Body of pancreas (tissue), 4 donors: ENCODE measurements around the gene SPATA31E1.

Experiments used
- POLR2A ChIP-seq, 3 donors: fragments of 450-650 bp; IDR thresholded peaks; one replicate each; pipeline ENCODE4 v1.6.1; 2016; ENCODE audit warnings: antibody characterized with exemption in 3 of 3, mild to moderate bottlenecking in 2 of 3
- TF ChIP-seq, protein P1 (sequence below), 7 experiments: fragments of 450-650 bp in 4 of 7; fragments of 200-600 bp in 3 of 7; sonication (generic) in 3 of 7; IDR thresholded peaks; one replicate each; pipeline ENCODE4 v1.5.1; 2016 to 2019; ENCODE audit warnings: antibody characterized with exemption in 7 of 7

DNA sequence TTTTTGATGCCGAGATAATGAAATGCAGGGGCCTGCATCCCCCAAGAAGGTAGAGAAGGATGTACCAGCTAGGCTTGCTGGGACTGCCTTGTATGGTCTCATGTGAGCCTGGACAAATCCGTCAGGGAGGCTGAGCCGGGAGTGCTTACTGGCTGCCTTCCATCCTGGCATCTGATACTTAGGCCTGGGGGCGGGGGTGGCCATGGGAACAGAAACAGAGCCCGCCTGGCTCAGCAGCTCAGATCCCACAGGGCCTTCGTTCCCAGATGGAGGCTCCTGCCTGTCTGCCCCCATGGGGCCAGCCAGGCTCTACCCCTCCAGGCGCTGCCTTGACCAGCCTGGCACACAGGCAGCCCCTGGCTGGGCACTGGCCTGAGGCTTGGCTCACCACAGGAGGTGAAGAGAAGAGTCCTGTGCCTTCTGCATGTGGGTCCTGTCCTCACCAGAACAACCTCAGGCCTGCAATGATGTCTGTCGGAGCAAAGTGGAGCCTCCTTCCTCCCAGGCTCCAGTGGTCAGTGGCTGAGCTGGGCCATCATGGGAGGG lies 10.5 kb upstream of the SPATA31E1 start:
- TF ChIP-seq, protein P1, sequence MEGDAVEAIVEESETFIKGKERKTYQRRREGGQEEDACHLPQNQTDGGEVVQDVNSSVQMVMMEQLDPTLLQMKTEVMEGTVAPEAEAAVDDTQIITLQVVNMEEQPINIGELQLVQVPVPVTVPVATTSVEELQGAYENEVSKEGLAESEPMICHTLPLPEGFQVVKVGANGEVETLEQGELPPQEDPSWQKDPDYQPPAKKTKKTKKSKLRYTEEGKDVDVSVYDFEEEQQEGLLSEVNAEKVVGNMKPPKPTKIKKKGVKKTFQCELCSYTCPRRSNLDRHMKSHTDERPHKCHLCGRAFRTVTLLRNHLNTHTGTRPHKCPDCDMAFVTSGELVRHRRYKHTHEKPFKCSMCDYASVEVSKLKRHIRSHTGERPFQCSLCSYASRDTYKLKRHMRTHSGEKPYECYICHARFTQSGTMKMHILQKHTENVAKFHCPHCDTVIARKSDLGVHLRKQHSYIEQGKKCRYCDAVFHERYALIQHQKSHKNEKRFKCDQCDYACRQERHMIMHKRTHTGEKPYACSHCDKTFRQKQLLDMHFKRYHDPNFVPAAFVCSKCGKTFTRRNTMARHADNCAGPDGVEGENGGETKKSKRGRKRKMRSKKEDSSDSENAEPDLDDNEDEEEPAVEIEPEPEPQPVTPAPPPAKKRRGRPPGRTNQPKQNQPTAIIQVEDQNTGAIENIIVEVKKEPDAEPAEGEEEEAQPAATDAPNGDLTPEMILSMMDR (IDR thresholded peaks at IDR 0.05) = no peak
- no peak for TF ChIP-seq POLR2A (IDR thresholded peaks at IDR 0.05)
